MCF 10A (cell line): ENCODE measurements around the gene CNN2. TPM values are rescaled to one million over a fixed set of nuclear protein-coding genes. Genes with fewer than 3 reads are reported as not detected.

Experiments
- BruUV-seq: library from RNA; stranded (reverse); fragments of 400-500 nt; replicated peaks from 2 replicates; lab custom pipeline; 2021; lab: Mats Ljungman, UMichigan
- CTCF ChIA-PET: fragments of 300-600 bp; sonication (Branson Sonifier 250); formaldehyde crosslinking; extraction: SDS; loops from one replicate; lab custom pipeline; 2021; ENCODE audit warnings: antibody characterized with exemption, inconsistent platforms; lab: Yijun Ruan, JAX
- POLR2A ChIA-PET: fragments of 300-600, 350-650 bp; sonication (Branson Sonifier 250); formaldehyde crosslinking; extraction: SDS; loops from one replicate; lab custom pipeline; 2020; ENCODE audit warnings: antibody characterized with exemption, inconsistent platforms; lab: Yijun Ruan, JAX
- DNase-seq: peaks from one replicate; pipeline ENCODE4 v3.0.0-alpha.2; 2018; ENCODE audit not compliant: unreplicated experiment
- H3K27ac Mint-ChIP-seq: one replicate; pipeline ENCODE4 v1.8.0; 2022; ENCODE audit warnings: mild to moderate bottlenecking, low read depth, mixed read lengths; ENCODE audit not compliant: unreplicated experiment
- H3K27me3 Mint-ChIP-seq: one replicate; pipeline ENCODE4 v1.8.0; 2022; ENCODE audit warnings: mixed read lengths; ENCODE audit not compliant: insufficient read depth, unreplicated experiment
- H3K36me3 Mint-ChIP-seq: one replicate; pipeline ENCODE4 v1.8.0; 2022; ENCODE audit warnings: mild to moderate bottlenecking, moderate library complexity, mixed read lengths; ENCODE audit not compliant: insufficient read depth, unreplicated experiment
- H3K4me1 Mint-ChIP-seq: one replicate; pipeline ENCODE4 v1.8.0; 2022; ENCODE audit warnings: mixed read lengths; ENCODE audit not compliant: insufficient read depth, unreplicated experiment
- H3K4me3 Mint-ChIP-seq: one replicate; pipeline ENCODE4 v1.8.0; 2022; ENCODE audit warnings: mild to moderate bottlenecking, moderate library complexity, mixed read lengths; ENCODE audit not compliant: unreplicated experiment
- H3K9me3 Mint-ChIP-seq: one replicate; pipeline ENCODE4 v1.8.0; 2022; ENCODE audit warnings: mixed read lengths; ENCODE audit not compliant: unreplicated experiment
- intact Hi-C: fragments of 100-400 bp; cut with micrococcal nuclease; formaldehyde crosslinking; loops from 2 replicates; pipeline ENCODE4 v1.14.1; 2022
- total RNA-seq: library from RNA; stranded (reverse); gene quantifications from 2 replicates; pipeline ENCODE4 v1.2.3, GENCODE V29; 2022
- TF ChIP-seq, protein P1 (sequence below): fragments of 200-600 bp; IDR thresholded peaks from one replicate; pipeline ENCODE4 v1.8.0; 2022; ENCODE audit warnings: antibody characterized with exemption, mild to moderate bottlenecking; ENCODE audit not compliant: unreplicated experiment

CNN2 gene
- total RNA-seq, 1 experiment from 2014 or later, result 166 TPM

DNA sequence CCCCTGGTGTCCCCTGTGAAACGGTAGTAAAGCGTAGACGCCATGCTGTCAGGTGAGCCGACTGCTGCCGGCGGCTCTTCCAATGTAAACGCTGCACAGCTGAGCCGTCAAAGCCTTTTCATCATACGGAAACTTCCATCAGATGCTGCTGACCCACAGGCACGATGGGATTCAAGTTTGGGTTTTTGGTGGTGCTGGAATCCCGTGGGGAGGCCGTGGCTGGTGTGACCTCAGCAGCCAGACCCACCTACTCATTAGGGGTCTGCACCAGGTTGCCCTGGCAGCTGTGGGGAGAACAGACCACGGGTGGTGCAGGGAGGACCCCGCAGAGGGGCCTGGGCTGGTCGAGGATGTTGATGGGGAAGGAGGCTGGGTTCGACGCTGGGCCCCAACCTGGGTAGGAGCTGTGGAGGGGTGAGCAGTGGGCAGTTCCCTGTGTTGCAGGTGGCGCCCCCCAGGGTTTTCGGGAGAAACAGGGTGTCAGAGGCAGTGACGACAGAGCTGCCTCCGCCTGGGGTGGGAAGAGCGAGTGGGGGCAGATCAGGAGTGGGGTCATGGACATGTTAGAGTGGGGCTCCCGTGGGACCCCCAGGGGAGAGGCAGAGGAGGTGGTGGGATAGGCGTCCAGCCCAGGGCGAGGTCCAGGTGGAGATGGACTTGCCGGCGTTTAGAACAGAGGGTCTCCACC, 19.6 kb upstream of the CNN2 start:
- POLR2A ChIA-PET, result interaction anchor here (0.6 to 1.0 kb wide), 3 partner anchors 83 to 228 kb away, joined by 3 read pairs; no protein-coding TSS in a partner anchor
- CTCF ChIA-PET, result no interaction called here
- Mint-ChIP-seq H3K27ac (no peak overlapping the region), H3K27me3 (no peaks in the 10 kb centered on the region), H3K9me3 (no peaks in the 10 kb centered on the region), H3K4me1 (no peaks in the 10 kb centered on the region), H3K4me3 (no peak overlapping the region), H3K36me3 (peaks cover 14% of the 10 kb centered on the region)
- intact Hi-C loops, result no loop called here
- no peak for DNase-seq
- TF ChIP-seq, protein P1, sequence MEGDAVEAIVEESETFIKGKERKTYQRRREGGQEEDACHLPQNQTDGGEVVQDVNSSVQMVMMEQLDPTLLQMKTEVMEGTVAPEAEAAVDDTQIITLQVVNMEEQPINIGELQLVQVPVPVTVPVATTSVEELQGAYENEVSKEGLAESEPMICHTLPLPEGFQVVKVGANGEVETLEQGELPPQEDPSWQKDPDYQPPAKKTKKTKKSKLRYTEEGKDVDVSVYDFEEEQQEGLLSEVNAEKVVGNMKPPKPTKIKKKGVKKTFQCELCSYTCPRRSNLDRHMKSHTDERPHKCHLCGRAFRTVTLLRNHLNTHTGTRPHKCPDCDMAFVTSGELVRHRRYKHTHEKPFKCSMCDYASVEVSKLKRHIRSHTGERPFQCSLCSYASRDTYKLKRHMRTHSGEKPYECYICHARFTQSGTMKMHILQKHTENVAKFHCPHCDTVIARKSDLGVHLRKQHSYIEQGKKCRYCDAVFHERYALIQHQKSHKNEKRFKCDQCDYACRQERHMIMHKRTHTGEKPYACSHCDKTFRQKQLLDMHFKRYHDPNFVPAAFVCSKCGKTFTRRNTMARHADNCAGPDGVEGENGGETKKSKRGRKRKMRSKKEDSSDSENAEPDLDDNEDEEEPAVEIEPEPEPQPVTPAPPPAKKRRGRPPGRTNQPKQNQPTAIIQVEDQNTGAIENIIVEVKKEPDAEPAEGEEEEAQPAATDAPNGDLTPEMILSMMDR, result no peak
- BruUV-seq, result no TSS peak

DNA sequence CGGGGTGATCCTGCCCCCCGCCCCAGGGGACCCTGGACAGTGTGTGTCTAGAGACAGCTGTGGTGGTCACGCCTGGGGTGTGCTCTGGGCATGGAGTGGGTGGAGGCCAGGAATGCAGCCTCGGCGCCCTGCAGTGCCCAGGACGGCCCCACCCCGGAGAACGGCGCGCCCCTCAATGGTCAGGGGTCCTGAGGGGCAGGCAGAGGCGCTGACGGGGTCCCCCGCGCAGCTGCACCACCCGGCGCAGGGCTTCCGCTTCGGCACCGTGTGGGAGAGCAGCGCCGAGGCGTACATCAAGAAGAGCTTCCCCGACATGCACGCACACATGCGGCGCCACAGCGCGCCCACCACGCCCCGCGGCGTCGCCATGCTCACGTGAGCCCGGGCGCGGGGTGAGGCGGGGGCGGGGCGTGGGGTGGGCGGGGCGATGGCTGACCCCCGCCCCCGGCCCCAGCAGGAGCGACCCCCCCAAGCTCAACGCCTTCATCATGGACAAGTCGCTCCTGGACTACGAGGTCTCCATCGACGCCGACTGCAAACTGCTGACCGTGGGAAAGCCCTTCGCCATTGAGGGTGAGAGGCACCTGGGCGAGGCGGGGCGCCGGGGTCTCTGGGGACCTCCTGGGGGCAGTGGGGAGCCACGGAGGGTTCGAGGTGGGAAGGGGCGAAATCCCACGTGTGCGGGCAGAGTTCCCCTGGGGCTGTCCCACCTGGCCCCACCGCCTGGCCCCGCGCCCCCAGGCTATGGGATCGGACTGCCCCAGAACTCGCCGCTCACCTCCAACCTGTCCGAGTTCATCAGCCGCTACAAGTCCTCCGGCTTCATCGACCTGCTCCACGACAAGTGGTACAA, 18.8 kb upstream of the CNN2 start:
- Mint-ChIP-seq H3K4me3 (no peak overlapping the region), H3K36me3 (peaks cover 14% of the 10 kb centered on the region), H3K27me3 (no peaks in the 10 kb centered on the region), H3K27ac (no peak overlapping the region), H3K4me1 (no peaks in the 10 kb centered on the region), H3K9me3 (no peaks in the 10 kb centered on the region)
- DNase-seq, result no peak
- ChIA-PET POLR2A (no interaction called here), CTCF (interaction anchor here (0.6 kb wide), 1 partner anchor 236 kb away, joined by 4 read pairs; no protein-coding TSS in a partner anchor)
- no TSS peak for BruUV-seq
- intact Hi-C loops, result no loop called here
- TF ChIP-seq, protein P1, result no peak

DNA sequence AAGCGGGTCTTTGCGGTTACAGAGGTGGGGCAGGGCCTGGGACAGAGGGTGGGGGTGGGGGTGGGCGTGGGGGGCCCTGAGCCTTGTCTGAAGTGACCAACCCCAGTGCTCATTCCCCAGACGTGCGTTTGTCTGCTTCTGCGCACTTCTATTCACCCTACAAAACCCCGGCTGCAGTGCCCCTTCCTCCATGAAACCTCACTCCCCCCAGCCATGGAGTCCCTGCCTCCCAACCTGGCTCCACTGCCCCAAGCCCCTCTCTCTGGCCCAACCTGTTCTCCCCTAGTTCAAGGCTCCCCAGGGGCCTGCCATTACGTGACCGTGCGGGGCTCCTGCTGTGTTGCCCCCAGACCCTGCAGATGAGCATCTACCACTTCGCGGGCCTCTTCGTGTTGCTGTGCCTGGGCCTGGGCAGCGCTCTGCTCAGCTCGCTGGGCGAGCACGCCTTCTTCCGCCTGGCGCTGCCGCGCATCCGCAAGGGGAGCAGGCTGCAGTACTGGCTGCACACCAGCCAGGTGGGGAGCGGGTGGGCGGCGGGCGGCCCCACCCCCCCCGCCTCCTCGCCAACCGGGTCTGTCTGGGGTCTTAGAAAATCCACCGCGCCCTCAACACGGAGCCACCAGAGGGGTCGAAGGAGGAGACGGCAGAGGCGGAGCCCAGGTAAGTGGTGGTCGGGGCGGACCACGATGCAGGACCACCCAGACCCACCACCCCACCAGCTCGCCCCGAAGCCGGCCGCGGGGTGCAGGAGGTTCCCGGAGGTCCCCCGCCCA, 18.0 kb upstream of the CNN2 start:
- CTCF ChIA-PET, result no interaction called here
- no peak for DNase-seq
- no peaks in the 10 kb centered on the region for H3K27me3 Mint-ChIP-seq
- peaks cover 14% of the 10 kb centered on the region for H3K36me3 Mint-ChIP-seq
- no TSS peak for BruUV-seq
- H3K27ac Mint-ChIP-seq, result no peak overlapping the region
- POLR2A ChIA-PET, result no interaction called here
- no peak overlapping the region for H3K4me3 Mint-ChIP-seq
- TF ChIP-seq, protein P1, result no peak
- no peaks in the 10 kb centered on the region for H3K9me3 Mint-ChIP-seq
- intact Hi-C loops, result no loop called here
- no peaks in the 10 kb centered on the region for H3K4me1 Mint-ChIP-seq
